Epidermal melanocyte (primary cell): Measurements from ENCODE around the gene ARGLU1.

Source experiments
- DNase-seq: peaks from one replicate; pipeline ENCODE4 v3.0.0; 2011; ENCODE audit warnings: low spot score; ENCODE audit not compliant: insufficient read length

ARGLU1 gene

DNA sequence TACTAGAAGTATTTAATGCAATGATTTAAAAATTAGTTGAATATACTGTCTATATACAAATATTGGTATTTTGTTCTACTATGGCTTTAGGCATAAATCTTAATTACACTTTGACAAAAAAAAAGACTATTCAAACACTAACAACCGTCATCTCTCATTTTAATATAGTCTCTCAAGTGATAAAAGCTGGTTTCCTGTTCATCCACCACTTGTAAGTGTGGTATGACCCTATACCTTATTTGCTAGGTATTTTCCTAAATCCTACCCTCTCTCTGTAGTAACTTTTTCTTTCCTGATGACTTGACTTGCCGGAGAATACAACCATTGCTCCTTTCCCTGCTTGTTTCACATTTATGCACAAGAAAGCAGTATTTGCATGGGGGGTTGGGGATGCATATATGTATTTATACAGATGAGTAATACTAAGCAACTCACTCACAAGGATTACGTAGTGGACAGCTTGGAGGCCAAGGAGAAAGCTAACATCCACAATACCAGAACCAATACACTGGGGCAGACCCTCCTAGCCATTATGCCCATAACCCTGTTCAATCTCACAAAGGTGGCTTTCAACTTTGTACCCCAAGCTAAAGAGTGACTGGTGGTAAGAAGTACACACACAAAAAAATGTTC is 19.8 kb downstream of the ARGLU1 start:
- no peak for DNase-seq

DNA sequence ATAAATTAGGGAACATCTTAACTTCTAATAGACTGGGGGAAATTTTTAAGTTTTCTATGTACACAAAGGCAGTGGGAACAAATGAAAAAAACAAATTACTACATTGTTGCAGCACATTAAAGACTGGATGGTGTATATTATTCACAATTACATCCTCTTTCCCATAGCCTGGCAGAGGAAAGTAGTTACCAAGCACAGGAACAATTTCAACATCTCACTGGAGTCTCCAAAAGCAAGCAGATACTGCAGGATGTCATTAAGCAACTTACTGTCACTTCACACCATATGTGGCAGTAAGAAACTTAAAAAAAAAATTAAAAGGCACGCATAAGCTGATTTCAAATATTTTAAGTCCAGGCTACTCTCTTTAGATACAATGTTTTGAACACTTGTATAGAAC is 26.1 kb downstream of the ARGLU1 start:
- DNase-seq, result no peak

DNA sequence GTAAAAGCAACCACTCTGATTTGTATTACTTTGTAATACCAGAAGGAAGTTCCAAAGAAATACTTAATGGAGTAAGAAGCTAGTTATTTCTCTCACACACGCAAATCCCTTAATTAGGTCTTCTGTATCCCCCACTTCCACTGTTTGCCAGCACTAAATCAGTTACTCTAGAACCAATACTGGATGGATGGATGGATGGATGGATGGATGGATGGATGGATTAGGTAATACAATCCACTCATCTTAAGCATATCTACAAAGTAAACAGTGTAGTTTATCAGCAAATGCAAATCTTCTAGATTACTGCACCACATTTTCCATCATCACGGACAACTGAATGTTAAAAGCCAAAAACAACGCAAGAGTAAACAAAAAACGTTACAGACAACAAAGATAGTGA is 27.3 kb downstream of the ARGLU1 start:
- no peak for DNase-seq

DNA sequence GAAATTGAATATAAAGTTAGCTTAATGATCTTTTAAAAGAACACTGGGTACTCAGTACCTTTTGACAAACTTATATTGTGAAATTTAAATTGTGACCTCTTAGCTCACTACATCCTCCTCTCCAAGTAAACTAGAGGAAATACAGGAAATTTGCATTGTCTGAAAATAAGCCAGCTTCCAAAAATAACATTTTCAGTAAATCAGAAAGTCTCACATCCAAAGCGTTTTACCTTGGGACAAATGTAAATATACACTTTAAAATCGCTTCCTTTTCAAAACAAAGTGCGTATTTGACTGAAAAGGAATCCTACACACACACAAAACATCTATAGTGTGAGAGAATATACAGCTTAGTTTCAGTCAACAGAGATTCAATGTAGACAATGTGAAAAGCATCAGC is 30.4 kb downstream of the ARGLU1 start:
- no peak for DNase-seq

DNA sequence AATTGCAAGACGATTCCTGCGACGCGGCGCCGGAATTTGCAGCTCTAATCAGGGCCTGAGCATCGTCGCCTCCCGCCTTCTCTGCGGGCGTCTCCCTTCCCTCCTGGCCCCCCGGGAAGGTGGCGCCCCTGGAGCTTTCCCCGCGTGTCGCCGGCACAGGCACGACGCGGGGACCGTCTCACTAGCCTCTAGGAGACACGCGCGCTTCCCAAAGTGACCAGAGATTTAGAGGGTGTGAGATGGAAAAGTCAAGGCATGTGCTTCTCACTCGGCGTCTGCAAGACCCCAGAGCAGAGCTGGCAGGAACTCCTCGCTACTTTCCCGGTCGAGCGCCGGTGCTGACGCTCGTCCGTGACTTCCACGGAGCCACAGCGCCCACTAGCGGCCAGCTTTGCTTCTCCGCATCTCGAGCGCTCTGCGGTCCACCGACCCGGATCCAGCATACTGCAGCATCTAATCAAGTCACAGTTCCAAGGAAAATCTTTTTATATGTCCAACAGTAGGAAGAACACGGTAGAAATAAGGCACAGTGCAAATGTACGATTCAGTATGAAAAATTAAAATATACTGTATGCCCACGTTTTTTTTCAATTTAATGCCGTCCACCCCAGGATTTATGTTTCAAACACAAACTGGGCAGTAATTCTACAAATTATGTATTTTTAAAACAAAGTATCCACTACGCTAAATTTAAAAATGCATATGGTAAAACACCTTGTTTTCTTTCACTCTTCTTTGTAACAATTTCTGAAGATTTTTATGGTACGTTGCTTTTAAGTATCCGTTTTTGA is 31.5 kb downstream of the ARGLU1 start:
- DNase-seq, result peak; percentile 84

DNA sequence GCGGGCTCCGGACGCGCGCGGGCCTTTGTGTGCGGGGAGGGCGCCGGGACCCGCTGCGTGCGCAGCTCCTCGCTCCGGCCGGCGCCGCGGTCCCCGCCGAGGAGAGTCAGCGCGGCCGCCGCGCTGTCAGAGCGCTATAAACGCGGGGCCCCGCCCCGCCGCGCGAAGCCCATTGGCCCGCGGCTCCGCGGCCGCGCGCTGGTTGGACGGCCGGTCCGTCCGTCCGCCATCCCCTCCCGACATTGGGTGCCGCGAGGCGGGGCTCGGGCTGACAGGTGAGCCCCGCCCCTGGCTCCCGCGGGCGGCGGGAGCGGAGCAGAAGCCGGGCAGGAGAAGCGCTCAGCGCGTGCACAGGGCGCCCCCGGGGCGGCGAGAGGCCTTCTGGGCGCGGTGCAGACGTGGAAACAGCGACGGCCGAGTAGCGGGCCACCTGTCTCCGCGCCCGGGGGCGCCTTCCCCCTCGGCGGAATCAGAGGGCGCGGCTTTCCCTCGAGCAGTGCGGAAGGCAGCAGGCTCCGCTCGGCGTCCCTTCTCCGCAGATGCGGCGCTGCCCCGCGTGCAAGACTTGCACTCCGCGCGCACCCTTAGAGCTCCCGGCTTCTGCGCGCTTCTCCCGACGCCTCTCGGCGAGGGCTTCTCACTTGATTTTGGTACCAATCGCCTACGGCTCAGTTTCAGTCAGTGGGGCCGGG is 32.2 kb downstream of the ARGLU1 start, which contains the start of gene EFNB2:
Gene EFNB2, minus strand, starts transcription at position 111 of the 692 bp plus-strand sequence. CDS start 698 bp downstream, outside the sequence.
- DNase-seq, result peak; percentile 91

DNA sequence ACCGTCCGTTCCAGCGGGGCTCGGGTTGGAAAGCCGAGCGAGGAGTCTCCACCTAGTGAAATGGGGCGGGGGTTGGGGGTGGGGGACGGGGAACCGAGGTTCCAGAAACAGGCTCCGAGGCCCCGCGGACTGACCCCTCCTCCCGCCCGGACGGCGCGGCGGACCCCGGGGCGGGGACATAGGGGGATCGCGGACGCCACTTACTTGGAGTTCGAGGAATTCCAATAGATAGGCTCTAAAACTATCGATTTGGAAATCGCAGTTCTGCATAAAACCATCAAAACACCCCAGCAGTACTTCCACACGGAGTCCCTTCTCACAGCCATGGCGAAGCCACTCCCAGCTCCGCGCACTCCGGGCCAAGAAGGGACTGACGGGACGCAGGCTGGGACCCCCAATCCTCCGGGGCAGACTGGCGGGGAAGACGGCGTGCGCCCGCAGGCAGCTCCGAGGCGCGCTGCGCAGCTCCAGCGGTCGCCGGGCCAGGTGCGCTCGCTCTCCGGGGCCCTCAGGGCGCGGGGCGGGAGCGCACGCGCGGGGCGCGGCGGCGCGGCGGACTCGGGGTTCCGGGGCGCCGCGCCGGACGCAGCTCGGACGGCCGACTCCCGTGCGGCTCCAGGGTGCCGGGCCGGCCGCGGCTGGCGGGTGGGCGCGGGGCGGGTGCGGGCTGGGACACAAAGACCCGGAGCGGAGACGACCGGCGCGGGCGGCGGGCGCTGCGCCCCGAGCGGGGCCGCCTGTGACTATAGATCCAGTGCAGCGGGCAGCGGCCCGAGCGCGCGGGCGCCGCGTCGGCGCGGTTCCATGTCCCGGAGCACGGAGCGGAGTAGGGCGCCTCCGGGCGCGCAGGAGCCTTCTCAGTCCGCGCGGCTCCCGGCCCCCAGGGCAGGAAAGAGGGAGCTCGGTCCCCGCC is 33.0 kb downstream of the ARGLU1 start:
- DNase-seq, result no peak

DNA sequence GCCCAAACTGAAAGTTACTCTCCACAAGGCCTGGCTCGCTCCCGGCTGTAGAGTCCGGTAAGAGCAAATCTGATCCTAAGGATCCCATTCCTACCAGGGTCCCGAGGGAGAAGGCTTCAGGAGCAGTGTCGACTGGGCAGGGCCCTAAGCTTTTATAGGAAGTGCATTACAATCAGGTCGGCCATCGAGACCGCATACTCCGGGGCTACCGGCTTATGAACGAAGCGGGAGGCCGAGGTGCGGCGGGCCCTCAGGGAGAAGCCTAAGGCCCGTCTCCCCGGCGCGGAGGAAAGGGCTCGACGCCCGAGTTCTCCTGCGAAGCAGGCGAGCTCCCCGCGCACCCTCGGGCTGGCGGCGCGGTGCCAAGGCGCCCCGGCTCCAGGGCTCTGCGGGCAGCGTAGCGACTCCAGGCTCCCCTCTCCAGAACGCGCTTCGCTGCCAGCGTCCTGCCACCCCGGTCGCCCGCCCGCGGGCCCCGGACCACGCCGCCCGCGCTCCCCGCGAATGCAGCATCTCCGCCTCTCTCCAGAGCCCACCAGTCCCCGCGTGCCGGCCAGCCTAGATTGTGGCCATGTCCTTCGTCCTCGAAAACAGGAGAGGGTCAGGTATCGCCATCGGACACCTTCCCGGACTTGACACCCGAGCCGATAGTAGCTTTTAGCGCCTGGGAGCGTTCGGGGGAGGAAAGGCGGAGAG is 33.8 kb downstream of the ARGLU1 start:
- no peak for DNase-seq

DNA sequence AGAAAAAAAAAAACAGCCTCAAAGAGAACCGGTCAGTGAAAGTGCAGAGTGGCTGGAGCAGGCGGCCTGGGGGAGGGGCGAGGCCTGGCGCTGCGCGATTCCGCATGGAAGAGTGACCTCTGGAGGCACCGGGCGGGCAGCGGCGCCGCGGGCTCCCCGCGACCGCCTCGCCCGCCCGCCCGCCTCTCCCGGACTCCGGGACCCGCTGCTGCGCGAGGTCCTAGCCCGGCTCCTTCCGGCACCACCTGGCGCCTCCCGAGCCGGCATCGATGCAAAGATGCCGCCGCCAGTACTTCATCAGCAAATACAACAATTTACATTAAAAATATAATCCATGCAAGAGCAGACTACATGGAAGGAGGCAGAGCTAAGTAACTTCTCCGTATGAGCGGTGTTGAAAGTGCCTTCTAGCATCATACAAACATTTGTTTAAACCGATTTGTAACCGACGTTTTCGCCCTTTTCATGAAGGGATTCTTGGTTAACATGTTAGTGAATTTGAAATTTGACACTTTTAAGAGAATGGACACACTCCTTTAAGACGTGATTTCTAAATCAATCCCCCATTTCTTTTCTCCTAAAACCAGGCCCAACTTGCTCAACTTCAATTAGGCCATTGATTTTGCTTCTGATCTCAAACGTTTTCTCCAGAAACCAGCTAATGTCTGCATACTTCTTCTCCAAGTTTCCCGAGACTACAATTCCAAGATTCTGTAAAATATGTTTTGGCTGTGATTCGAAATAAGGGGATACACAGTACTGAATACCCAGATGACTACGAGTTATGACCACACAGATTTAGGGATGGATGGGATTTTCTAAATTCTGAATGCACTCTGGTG is 34.6 kb downstream of the ARGLU1 start:
- peak; percentile 63 for DNase-seq

DNA sequence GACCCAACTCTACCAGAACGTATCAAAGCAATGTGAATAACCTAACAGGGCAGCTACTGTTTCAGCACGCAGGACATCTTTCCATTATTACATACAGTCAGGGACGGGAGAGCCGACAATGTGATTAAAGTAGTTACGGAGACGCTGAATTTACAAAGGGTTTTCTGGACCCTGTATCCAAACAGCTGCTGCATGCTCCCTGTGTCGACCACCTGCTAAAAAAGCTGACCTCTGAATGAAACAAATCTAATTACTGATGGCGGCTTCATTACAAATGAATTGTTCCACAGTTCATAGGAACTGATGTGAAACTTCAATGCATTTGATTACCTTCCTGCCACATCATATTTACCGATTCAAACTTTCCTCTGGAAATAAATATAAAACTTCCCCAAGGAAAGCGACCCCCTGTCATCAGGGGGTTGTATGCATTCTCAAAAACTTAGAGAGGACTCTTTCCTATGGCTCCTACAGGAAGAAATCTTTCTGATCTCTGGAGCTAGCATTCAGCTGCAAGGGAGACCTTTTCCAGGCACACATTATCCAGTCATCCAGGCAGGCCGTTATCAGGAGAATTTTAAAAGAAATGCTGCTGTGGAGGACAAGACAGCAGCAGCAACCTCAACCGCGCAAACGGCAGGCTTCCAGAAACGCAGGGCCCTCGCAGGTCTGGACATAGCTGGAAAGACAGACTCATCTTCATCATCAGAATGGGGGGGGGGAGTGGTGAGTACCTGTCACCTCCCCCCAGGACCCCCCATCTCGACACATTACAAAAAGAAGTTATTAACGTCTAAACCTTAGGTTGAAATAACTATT is 35.6 kb downstream of the ARGLU1 start:
- no peak for DNase-seq

DNA sequence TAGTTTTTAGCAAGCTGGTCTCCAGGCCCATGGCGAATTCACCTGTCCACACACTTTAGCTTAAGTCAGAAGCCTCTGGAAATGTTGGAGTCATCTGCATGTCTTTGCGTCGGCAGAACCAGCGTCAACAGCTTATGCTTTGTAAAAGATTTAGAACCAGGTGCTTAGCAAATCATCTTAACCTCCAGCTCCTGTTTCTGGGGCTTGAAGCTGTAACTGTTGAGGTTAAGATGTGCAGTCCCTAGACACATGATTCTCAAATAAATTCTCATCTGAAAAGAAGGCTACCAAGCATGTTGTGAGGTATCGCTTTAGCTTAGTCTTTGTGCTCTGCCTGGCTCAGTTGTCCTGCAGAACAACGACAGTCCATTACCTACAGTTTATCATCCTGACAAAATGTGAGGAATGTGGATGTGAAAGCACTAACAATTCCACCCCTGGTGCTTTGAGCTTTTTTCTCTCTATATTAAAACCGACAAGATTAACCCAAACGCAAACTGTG is 36.9 kb downstream of the ARGLU1 start:
- DNase-seq, result no peak

DNA sequence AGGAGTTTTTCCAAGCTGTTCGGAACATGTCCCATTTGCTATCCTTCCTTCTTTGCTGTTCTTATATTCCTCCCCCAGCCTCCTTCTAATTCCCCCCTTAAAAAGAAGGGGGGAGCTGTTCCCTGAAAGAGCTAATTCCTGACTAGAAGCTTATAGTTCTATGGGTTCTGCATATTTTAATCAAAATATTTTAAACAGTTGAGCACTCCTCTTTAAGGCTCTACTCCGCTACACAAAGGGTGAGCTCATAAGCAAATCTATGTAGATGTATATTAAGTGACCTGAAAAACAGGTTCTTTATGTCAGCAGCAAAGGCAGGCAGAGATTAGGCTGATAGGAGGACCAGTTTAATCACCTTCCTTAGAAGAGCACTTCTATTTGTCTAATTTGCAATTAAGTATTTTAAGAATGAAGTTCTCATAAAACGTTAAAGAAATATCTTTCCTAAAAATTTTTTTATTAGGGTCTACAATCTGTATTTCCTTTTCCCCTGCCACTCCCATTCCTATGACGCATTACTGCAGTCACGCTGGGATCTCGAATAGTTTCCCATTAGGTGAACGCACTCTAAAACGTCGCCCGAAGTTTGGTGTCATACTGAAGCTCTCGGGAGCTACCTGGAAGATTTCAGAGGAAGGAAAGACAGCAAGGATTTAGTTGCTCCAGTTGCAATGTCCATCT is 37.6 kb downstream of the ARGLU1 start:
- DNase-seq, result no peak

DNA sequence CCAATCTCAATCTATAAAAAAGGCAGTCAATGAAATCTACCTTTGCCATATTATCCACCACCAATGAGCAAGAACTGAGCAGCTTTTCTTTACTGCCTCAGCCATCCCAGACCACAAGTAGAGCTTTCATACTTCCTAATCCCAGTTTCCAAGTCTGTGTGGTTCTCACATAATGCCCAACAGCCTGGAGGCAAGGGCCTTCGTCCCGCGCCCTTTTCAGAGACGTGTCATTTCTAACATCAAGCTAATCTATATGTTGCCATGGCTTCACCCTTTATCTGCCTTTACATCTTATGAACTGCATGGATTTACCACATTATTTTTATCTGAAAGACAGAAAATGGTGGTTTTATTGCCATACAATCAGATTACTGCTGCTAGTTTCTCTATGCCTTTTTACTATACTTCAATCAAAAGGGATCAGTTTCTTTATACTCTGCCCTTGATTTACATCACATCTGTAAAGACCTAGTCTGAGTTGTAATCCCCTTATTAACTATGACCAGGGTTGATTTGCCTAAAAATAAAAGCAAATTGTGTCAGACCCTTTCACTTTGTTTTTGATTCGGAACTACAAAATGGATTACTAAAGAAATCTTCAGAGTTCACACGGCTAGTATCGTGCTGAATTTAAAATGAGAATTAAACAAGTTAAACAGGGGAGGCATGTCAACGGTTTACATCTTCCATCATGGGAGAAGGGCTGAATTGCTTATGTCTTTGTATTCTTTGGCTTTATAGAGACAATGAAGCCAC is 38.3 kb downstream of the ARGLU1 start:
- DNase-seq, result no peak

DNA sequence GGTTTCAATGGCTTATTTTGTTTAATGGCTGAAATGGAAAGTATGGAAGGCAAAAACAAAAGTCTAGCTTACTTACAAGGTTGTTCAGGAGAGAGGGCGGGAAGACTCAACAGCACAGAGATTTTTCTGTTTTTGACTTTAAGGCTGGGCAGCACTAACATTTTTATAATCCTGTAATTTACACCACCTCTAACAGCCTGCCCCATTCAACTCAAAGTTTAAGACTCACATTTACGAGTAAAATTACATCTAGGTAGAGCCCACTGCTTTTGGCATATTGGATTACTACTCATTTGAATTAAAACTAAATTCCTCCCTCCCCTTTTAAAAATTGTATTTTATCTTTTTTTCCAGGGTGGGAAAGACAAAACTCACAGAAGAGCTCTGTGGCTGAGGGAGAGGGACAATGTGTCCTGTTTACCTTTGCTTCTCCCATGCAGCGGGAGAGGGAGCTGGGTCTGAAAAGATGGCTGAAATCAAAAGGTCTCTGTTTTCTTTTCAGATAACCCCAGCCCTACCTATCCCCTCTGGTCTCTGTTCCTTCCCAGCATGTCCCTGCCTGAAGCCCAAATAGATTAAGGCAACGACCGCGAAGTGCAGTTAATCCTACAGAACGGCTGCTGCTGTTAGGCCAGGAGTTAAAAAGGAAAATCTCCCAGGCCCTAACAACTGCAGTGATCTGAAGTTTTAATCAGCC is 39.1 kb downstream of the ARGLU1 start:
- DNase-seq, result no peak

DNA sequence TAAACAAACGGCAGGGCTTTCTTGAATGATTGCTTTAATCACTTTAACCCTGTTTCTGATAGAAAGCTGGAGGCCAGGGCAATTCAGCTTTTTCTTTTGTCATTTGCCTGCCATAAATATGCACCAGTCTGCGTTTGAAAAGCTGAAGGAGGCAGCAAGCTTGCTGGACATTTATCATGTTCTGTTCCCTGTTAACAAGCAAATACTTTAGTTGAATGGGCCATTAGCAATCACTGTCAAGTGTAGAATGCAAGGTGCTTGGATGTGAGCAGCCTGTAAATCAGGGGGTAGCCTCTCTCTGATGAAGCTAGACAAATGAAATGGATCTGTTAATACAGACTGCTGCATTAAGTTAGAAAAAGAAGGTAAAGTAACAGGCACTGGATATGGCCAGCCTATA is 40.1 kb downstream of the ARGLU1 start:
- no peak for DNase-seq

DNA sequence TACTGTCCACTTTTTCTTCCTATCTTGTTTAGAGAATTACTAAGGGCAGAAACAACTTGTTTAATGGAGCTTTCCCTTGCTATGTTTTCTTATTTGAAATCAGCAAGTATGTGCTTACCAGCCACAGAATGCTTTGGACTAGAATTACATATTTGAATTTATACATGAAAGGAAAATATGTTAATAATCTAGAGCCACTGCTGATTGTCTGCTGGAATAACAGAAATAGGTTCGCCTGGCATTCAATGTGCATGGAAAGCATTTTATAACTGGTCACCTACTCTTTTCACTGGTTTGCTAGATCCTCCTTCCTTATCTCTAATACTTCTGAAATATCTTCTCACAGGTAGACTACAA is 40.5 kb downstream of the ARGLU1 start:
- no peak for DNase-seq
